RWPE1 (cell line): ENCODE data around the gene SPAG7.
A peak's percentile ranks its signal among the peaks of the same experiment; 100 is the strongest.

Experiments used
- CTCF ChIA-PET: fragments of 350-600 bp; sonication (Branson Sonifier 250); formaldehyde crosslinking; extraction: SDS; loops from one replicate; lab custom pipeline; 2021; lab: Yijun Ruan, JAX
- POLR2A ChIA-PET: fragments of 400-600 bp; formaldehyde crosslinking; extraction: SDS; loops from one replicate; lab custom pipeline; 2020; ENCODE audit warnings: antibody characterized with exemption; ENCODE audit not compliant: low non-redundant PET; lab: Yijun Ruan, JAX
- DNase-seq: peaks from one replicate; pipeline ENCODE4 v3.0.0; 2012; ENCODE audit warnings: low spot score
- H3K27ac ChIP-seq: fragments of 450-650 bp; 2 replicates; pipeline ENCODE4 v1.5.1; 2017
- CTCF ChIP-seq: fragments of 450-650 bp; conservative IDR thresholded peaks from 2 replicates; pipeline ENCODE4 v1.5.1; 2017; ENCODE audit warnings: low read depth, mild to moderate bottlenecking

SPAG7 gene

GRCh38 chr17:4965311-4965986, 2.2 kb downstream of the SPAG7 start:
- TF ChIP-seq CTCF = no peak
- ChIA-PET POLR2A (interaction anchor here (0.6 to 1.9 kb wide), 3 partner anchors 12 to 56 kb away, joined by 3 to 6 read pairs (median 4); no protein-coding TSS in a partner anchor), CTCF (interaction anchor here (0.6 kb wide), 1 partner anchor 34 kb away, joined by 5 read pairs; no protein-coding TSS in a partner anchor)
- no peak for DNase-seq
- H3K27ac ChIP-seq = peak overlapping the region; percentile 98

- no peak for TF ChIP-seq CTCF
- POLR2A ChIA-PET = no interaction called here
- DNase-seq = no peak
- H3K27ac ChIP-seq = peak overlapping the region; percentile 41
- CTCF ChIA-PET = no interaction called here
Observed at GRCh38 chr17:4960279-4960922, 7.2 kb downstream of the SPAG7 start.

GRCh38 chr17:4959261-4959965, 8.2 kb downstream of the SPAG7 start:
- no peak for TF ChIP-seq CTCF
- H3K27ac ChIP-seq = peak overlapping the region; percentile 35
- ChIA-PET POLR2A (no interaction called here), CTCF (no interaction called here)
- DNase-seq = no peak

GRCh38 chr17:4958102-4958501, 9.5 kb downstream of the SPAG7 start:
- H3K27ac ChIP-seq = peak overlapping the region; percentile 37
- CTCF ChIA-PET = interaction anchor here (0.6 kb wide), 1 partner anchor 32 kb away, joined by 4 read pairs; no protein-coding TSS in a partner anchor
- DNase-seq = no peak
- POLR2A ChIA-PET = no interaction called here
- TF ChIP-seq CTCF = no peak

- TF ChIP-seq CTCF = no peak
- CTCF ChIA-PET = interaction anchor here (0.6 kb wide), 1 partner anchor 39 kb away, joined by 3 read pairs; no protein-coding TSS in a partner anchor
- DNase-seq = no peak
- POLR2A ChIA-PET = interaction anchor here (0.7 kb wide), 1 partner anchor 10 kb away, joined by 3 read pairs; no protein-coding TSS in a partner anchor
- H3K27ac ChIP-seq = peak overlapping the region; percentile 37; the same call in 1 of the 2 replicates
Observed at GRCh38 chr17:4956493-4957061, 11.0 kb downstream of the SPAG7 start.

GRCh38 chr17:4955091-4955490, 12.5 kb downstream of the SPAG7 start:
- CTCF ChIA-PET = no interaction called here
- no peak for TF ChIP-seq CTCF
- no peak overlapping the region for H3K27ac ChIP-seq
- DNase-seq = no peak
- POLR2A ChIA-PET = interaction anchor here (0.8 kb wide), 1 partner anchor 43 kb away, joined by 5 read pairs; the partner anchor contains the start of gene KIF1C
